Breast epithelium (tissue), 4 donors: ENCODE data around the gene KRT33A. TPM values are rescaled to one million over a fixed set of nuclear protein-coding genes. Genes with fewer than 3 reads are reported as not detected.

Source experiments
- DNase-seq, 2 donors: peaks; one replicate each; pipeline ENCODE4 v3.0.0-alpha.2; 2019; ENCODE audit warnings: low spot score in 2 of 2
- H3K27ac ChIP-seq, 2 donors: fragments of 200-600 bp; sonication (generic) in 1 of 2; one replicate each; pipeline ENCODE4 v1.5.1; 2016 to 2019; ENCODE audit warnings: mild to moderate bottlenecking in 1 of 2
- H3K27me3 ChIP-seq, 2 donors: fragments of 200-600 bp; sonication (generic) in 1 of 2; one replicate each; pipeline versions ENCODE4 v1.5.1 to v1.6.0; 2017 to 2019; ENCODE audit warnings: control low read depth in 1 of 2, mild to moderate bottlenecking in 1 of 2
- H3K36me3 ChIP-seq: fragments of 200-600 bp; one replicate; pipeline ENCODE4 v1.5.1; 2019
- H3K4me1 ChIP-seq, 2 donors: fragments of 200-600 bp; sonication (generic); one replicate each; pipeline ENCODE4 v1.5.1; 2016 to 2019; ENCODE audit warnings: control low read depth in 1 of 2
- H3K4me3 ChIP-seq, 3 donors: fragments of 200-600 bp; sonication (generic); 1 replicate in 2 of 3; 2 replicates in 1 of 3; pipeline ENCODE4 v1.5.1; 2016 to 2019; ENCODE audit warnings: mild to moderate bottlenecking in 3 of 3, moderate library complexity in 2 of 3
- H3K9me3 ChIP-seq, 2 donors: fragments of 200-600 bp; sonication (generic) in 1 of 2; one replicate each; pipeline ENCODE4 v1.5.1; 2016 to 2019; ENCODE audit warnings: control low read depth in 1 of 2
- POLR2A ChIP-seq: fragments of 450-650 bp; IDR thresholded peaks from one replicate; pipeline ENCODE4 v1.6.1; 2016; ENCODE audit warnings: antibody characterized with exemption, mild to moderate bottlenecking, moderate library complexity
- POLR2AphosphoS5 ChIP-seq, 3 donors: sonication (generic); formaldehyde crosslinking; IDR thresholded peaks; one replicate each; pipeline ENCODE4 v1.6.1; 2017; ENCODE audit warnings: antibody characterized with exemption in 3 of 3
- intact Hi-C: fragments of 100-400 bp; cut with DNase I; formaldehyde crosslinking; loops from one replicate; pipeline ENCODE4 v1.15.1; 2023; ENCODE audit warnings: low total_unique reads
- total RNA-seq, 3 donors: library from RNA; depleted of rRNA; stranded (reverse); fragments of >200 nt; gene quantifications; one replicate each; pipeline ENCODE4 v1.1.0, GENCODE V29; 2016
- TF ChIP-seq, protein P1 (sequence below), 3 donors: fragments of 450-650 bp; IDR thresholded peaks; one replicate each; pipeline ENCODE4 v1.5.1; 2016 to 2017; ENCODE audit warnings: antibody characterized with exemption in 3 of 3, mild to moderate bottlenecking in 3 of 3, moderate library complexity in 3 of 3

KRT33A gene
- total RNA-seq, 3 donors from 2014 or later, result not detected

DNA sequence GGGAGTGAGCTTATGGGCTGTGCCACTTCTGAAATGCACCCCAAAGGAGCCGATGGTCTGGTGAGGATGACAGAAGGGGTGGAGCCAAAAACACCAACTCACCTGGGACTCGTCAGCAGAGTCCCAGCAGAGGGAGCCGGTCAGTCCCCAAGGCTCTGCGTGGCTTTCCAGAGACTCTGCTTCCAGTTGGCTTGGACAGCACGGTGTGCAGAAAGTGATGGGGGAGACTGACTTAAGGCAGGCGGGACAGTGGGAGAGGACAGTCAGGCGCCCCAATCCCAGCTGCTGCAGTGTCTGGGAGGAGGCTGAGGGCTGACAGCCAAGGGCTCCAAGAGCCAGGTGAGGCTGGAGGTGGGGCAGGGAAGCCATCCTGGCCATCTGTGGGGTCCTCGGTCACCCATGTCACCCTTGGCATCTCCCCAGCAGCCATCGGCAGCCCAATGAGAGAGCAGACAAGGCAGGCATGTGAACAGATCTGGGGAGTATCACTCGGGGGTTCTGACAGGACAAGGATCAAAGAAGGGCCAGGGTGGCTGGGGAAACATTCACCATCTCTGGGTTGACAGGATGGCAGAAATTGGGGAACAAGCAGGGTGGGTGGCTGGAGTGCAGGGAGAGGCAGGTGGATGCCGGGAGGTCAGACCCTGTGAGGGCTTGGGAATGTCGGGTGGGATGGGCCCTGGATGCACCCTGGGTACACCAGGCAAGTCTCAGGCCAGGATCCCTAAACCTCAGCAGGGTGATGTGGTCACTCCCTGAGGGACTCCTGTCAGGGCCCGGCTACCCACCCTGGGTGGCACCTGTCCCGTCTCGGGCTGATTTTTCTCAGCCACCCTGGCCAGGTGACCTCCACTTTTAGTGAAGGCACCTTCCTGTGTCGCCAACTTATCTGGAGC is 26.2 kb downstream of the KRT33A start:
- H3K27ac ChIP-seq, result peak overlapping the region in 1 of 2 donors; percentile 50
- H3K4me3 ChIP-seq, result no peak overlapping the region
- no peaks in the 10 kb centered on the region for H3K4me1 ChIP-seq
- no peaks in the 10 kb centered on the region for H3K36me3 ChIP-seq
- no peak for TF ChIP-seq POLR2A
- no peak for TF ChIP-seq POLR2AphosphoS5 (IDR thresholded peaks at IDR 0.05)
- TF ChIP-seq, protein P1, sequence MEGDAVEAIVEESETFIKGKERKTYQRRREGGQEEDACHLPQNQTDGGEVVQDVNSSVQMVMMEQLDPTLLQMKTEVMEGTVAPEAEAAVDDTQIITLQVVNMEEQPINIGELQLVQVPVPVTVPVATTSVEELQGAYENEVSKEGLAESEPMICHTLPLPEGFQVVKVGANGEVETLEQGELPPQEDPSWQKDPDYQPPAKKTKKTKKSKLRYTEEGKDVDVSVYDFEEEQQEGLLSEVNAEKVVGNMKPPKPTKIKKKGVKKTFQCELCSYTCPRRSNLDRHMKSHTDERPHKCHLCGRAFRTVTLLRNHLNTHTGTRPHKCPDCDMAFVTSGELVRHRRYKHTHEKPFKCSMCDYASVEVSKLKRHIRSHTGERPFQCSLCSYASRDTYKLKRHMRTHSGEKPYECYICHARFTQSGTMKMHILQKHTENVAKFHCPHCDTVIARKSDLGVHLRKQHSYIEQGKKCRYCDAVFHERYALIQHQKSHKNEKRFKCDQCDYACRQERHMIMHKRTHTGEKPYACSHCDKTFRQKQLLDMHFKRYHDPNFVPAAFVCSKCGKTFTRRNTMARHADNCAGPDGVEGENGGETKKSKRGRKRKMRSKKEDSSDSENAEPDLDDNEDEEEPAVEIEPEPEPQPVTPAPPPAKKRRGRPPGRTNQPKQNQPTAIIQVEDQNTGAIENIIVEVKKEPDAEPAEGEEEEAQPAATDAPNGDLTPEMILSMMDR (IDR thresholded peaks at IDR 0.05), result peak in 2 of 3 donors; percentile 31 to 58
- intact Hi-C loops, result no loop called here
- DNase-seq, result peak in 1 of 2 donors; percentile 66
- peaks cover 0 to 12% of the 10 kb centered on the region in 2 donors for H3K9me3 ChIP-seq
- H3K27me3 ChIP-seq, result no peaks in the 10 kb centered on the region

DNA sequence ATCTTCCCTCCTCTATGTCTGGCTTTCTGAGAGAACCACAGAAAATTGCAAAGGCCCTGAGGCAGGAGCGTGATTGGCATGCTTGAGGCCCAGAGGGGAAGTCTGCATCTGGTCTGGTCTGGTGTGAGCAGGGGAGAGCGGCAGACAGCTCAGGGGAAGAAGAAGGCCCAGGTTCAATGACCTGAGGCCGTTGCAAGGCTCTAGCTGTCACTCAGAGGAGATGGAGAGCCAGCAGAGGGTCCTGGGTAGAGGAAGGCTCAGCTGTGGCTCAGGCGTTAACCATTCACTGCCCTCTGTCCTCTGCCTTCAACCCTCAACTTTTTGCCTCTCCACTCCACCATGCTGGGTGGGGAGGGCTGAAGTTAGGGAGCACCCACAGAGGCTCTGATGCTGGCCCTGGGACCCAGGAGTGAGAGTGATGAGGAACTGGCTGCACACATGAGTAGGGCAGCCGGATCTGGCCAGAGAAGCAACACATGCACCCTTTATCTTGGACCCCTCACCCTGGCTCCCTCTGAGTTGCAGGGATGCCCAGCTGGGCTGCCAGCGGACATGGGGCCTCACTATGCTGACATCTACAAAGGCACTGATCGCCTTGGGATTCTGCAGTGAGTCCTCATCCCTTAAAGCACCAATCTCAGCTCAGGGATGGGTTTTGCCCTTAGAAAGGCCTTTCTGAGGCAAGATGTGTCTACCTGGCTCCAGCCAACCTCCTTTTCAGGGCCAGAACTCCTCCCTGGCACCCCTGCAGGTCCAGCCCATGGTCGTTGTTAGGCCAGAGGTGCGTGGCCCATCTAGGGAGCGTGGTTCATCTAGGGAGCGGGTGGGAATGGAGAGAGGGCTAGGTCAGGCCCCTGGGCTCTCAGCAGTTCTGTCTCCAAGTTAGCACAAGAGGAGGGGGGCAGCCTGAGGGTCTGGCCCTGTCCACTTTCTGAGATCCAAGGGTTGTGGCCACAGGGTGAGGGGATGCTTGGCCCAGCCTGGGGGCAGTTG is 27.4 kb downstream of the KRT33A start:
- Histone ChIP-seq H3K4me1 (no peaks in the 10 kb centered on the region), H3K27me3 (no peaks in the 10 kb centered on the region), H3K4me3 (no peak overlapping the region), H3K27ac (peak overlapping the region in 1 of 2 donors; percentile 50), H3K9me3 (peaks cover 0 to 13% of the 10 kb centered on the region in 2 donors), H3K36me3 (no peaks in the 10 kb centered on the region)
- intact Hi-C loops, result no loop called here
- DNase-seq, result no peak
- TF ChIP-seq POLR2AphosphoS5 (IDR thresholded peaks at IDR 0.05) (no peak), POLR2A (no peak)
- TF ChIP-seq, protein P1 (IDR thresholded peaks at IDR 0.05), result no peak

- no peak overlapping the region for H3K4me3 ChIP-seq
- H3K36me3 ChIP-seq, result no peaks in the 10 kb centered on the region
- no peaks in the 10 kb centered on the region for H3K4me1 ChIP-seq
- intact Hi-C loops, result no loop called here
- TF ChIP-seq, protein P1 (IDR thresholded peaks at IDR 0.05), result peak; percentile 72 to 90 (median 86)
- TF ChIP-seq POLR2A (no peak), POLR2AphosphoS5 (IDR thresholded peaks at IDR 0.05) (no peak)
- peaks cover 0 to 13% of the 10 kb centered on the region in 2 donors for H3K9me3 ChIP-seq
- H3K27me3 ChIP-seq, result no peaks in the 10 kb centered on the region
- H3K27ac ChIP-seq, result peak overlapping the region in 1 of 2 donors; percentile 50
- no peak for DNase-seq
Measured at GRCh38 chr17:41322094-41322902, 28.3 kb downstream of the KRT33A start.

DNA sequence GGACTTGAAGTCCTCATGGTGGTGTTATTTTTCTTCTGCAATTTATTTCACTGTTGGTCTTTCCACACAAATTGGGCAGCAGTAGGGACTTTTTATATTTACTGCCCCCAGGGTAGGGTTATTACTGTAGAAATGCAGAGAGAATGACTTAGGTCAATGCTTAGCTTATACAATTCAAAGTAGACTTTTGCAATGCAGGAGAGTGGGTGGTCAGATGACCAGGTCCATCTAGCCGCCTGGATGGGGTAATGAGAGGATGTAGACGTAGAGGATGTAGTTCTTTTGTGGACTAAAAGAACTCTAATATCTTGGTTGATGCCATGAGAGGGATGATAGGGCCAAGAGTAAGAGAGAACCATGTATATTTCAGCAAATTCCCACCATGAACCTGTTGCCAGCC is 32.4 kb downstream of the KRT33A start:
- intact Hi-C loops, result no loop called here
- TF ChIP-seq POLR2A, result no peak
- Histone ChIP-seq H3K9me3 (peaks cover 0 to 13% of the 10 kb centered on the region in 2 donors), H3K27me3 (no peaks in the 10 kb centered on the region), H3K4me3 (no peak overlapping the region), H3K4me1 (no peaks in the 10 kb centered on the region), H3K36me3 (no peaks in the 10 kb centered on the region), H3K27ac (no peak overlapping the region)
- no peak for DNase-seq
